HL-60/S4 treated with retinoic acid at 250 ng/mL for 4 days and 3 days (cell line): Measurements from ENCODE around the gene FMOD.

Source experiments
- in situ Hi-C: fragments of 300-500 bp; cut with MboI; formaldehyde crosslinking; loops from 2 replicates; pipeline ENCODE4 v1.7.0; 2022; ENCODE audit warnings: low sequenced_read_pairs

The FMOD gene

GRCh38 chr1:203361945-203362719 is 11.2 kb upstream of the FMOD start:
- in situ Hi-C loops: no loop called here

DNA sequence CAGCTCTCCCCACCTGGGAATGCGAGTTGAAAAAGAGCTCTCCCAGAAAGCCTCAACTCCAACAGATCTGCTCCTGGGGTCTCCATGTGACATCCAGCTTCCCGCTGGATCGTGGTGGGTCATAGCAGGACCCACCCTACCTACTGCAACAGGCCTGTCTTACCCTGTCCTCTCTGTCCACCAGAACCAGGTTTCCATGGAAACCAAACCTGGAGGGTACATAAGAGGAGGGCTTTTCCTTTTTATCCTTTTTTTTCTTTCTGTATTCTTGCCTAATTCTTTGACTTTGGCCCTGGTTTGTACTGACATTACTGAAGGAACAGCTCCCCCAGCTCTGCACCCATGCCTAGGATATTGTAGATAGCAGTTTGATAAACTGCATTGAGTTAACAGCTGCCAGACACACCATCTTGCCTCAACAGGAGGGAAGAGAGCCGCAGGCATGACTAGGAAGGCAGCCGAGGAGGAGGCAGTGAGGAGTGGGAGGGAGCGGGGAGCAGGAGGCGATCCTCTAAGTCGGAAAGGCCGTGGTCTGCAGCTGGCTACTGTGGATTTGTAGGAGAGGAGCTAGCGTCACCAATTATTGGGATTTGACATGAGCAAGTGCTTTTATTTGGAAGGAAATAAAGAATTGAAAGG is 9.7 kb upstream of the FMOD start:
- in situ Hi-C loops: no loop called here

DNA sequence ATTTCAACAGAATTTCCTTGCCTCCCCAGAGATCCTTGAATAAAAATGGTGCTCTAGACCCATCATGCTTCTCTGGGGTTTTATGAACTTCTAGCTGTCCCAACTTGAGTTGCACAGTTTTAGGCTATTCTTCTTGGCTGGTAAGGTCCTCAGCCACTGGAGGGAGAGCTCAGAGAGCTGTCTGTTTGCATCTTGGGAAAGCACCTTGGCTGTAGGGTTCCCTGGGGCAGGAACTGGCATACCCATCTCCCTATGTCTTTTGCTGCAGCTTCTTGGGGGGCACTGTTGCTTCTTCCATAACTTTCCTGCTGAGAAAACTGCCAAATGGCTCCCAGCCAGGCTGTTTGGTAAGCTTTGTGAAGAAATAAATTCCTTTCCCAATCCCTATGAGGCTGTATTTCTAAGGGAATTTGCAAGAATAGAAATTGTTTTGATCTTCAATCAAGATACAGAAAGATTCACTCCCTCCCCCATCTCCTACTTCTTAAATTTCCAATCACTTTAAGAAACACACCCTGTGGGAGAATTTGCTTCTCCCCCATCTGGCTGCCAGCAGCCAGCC is 8.2 kb upstream of the FMOD start:
- in situ Hi-C loops: no loop called here

DNA sequence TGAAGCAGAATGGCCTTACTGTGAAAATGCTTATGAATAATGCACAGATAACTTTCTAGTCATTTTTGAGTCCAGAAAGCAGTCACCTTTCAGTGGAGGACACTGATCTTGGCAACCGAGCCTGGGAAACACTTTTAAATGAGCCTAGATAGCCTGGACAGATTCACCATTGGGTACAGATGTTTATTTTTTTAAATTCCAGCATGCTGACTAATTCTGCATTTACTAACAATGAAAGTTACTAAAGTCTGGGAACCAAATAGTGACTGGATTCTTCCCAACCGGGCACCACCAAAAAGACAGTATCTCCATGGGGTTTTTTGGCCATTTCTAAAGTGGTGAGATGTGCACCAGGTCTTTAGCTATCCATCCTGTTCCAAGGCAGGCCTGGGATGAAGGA is 3.3 kb upstream of the FMOD start:
- in situ Hi-C loops: no loop called here

DNA sequence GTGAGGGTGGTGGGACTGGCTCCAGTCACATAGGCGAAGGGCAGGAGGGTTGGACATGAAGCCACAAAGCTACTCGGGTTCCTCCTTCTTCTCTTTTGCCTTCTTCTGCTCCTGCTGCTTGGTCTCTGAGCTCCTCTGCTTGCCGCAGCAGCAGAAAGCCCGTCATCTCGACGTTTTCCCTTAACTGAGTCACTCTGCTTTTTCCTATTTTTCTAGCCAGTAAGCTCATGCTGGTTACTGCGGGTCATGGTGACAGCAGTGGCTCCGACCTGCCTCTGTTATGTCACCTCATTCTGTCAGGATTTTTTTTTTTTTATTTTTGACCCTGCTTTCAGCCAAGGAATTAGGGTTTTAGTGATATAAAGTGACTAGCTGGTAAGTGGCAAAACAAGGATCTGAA is 2.6 kb upstream of the FMOD start:
- in situ Hi-C loops: no loop called here

- in situ Hi-C loops: loop anchor here (10.0 kb wide), 1 partner anchor 135 kb away; no protein-coding TSS in a partner anchor
Measured at GRCh38 chr1:203349773-203350524, 973 bp downstream of the FMOD start.

- in situ Hi-C loops: loop anchor here (10.0 kb wide), 1 partner anchor 136 kb away; no protein-coding TSS in a partner anchor
Measured at GRCh38 chr1:203349166-203349565, 1.8 kb downstream of the FMOD start.

- in situ Hi-C loops: loop anchor here (10.0 kb wide), 1 partner anchor 138 kb away; no protein-coding TSS in a partner anchor
Measured at GRCh38 chr1:203346769-203347102, 4.2 kb downstream of the FMOD start.

- in situ Hi-C loops: loop anchor here (10.0 kb wide), 1 partner anchor 139 kb away; no protein-coding TSS in a partner anchor
Measured at GRCh38 chr1:203346060-203346768, 4.7 kb downstream of the FMOD start.

DNA sequence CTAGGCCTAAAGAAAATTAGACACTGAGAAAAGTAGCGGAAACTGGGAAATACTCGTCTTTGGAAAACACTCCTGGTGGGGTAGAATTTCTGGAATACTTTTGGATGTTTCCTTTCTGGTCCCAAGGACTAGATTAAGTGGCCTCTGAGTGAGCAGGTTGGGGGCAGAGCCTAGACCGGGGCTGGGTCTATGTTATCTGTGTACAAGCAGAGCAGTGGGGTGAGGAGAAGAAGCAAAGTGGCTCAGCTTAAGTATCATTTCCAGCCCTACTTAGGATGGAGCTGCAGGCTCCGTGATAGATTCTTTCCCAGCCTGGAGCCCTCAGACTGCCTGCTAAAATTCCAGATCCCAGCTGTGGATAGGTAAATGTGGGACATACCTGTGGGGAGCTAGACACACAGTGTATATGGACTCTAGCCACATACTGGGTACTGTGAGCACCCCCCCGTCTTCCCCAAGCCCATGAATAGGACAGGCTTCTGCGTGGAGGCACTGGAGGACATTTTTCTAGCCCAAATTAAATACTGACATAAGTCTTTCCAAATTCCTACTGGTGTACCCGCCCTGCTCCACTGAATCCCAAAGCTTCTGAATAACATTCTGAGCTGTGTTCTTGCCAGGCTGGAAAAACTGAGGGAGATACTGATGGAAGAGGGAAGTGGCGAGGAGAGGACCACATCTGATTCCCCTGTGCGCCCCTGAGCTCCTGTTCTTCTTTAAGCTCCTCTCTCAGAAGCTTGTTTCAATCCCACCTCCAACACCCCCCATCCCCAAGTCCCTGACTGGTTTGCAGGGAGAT is 6.8 kb downstream of the FMOD start:
- in situ Hi-C loops: loop anchor here (10.0 kb wide), 1 partner anchor 141 kb away; no protein-coding TSS in a partner anchor

- in situ Hi-C loops: loop anchor here (10.0 kb wide), 1 partner anchor 142 kb away; no protein-coding TSS in a partner anchor
Measured at GRCh38 chr1:203342192-203342940, 8.6 kb downstream of the FMOD start.

GRCh38 chr1:203340112-203340790 is 10.7 kb downstream of the FMOD start:
- in situ Hi-C loops: loop anchor here (10.0 kb wide), 1 partner anchor 145 kb away; no protein-coding TSS in a partner anchor

- in situ Hi-C loops: loop anchor here (5.0 kb wide), 1 partner anchor 66 kb away; no protein-coding TSS in a partner anchor
Measured at GRCh38 chr1:203338335-203339036, 12.4 kb downstream of the FMOD start.

DNA sequence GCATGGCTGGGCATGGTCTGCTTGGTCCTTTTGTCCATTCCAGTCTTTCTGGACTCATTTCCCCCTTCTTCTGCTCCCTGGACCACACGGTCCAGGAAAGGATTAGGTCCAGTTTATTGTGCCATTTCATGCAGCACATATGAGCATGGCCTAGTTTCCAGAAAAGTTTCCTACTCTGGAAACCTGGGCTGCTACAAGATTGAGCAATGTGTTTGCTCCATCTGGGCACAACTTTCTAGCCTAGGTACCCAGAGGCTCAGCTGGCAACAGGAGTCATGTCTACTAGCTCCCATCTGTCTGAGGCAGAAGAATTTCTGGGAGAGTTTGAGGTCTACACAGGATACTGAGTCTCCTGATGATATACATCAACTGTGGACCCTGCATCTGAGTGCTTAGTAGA is 14.8 kb downstream of the FMOD start:
- in situ Hi-C loops: loop anchor here (5.0 kb wide), 1 partner anchor 64 kb away; no protein-coding TSS in a partner anchor

GRCh38 chr1:203335503-203335902 is 15.4 kb downstream of the FMOD start:
- in situ Hi-C loops: loop anchor here (5.0 kb wide), 1 partner anchor 63 kb away; no protein-coding TSS in a partner anchor

DNA sequence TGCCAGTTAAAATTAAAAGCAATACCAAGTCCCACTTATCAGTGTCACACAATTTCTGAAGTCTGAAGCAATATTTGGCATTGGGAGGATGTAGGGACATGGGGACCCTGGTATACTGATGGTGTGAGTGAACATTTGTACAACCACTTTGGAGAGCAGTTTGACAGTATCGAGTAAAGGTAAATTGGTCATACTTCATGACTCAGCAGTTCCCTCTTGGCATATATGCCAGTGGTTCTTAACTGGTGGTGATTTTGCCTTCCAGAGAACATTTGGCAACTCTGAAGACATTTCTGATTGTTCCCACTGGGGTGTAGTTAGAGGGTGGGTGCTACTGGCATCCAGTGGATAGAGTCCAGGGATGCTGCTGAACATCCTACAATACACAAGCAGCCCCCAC is 19.7 kb downstream of the FMOD start:
- in situ Hi-C loops: no loop called here

GRCh38 chr1:203328714-203329122 is 22.2 kb downstream of the FMOD start:
- in situ Hi-C loops: no loop called here
